Measurements from ENCODE around the gene OR2M2. TPM values are rescaled to one million over a fixed set of nuclear protein-coding genes. Genes with fewer than 3 reads are reported as not detected.

OR2M2 gene, protein sequence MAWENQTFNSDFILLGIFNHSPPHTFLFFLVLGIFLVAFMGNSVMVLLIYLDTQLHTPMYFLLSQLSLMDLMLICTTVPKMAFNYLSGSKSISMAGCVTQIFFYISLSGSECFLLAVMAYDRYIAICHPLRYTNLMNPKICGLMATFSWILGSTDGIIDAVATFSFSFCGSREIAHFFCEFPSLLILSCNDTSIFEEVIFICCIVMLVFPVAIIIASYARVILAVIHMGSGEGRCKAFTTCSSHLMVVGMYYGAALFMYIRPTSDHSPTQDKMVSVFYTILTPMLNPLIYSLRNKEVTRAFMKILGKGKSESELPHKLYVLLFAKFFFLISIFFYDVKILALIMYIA
- total RNA-seq (2014; rRNA removed; shearing (Covaris generic)): not detected in 2 replicates

DNA sequence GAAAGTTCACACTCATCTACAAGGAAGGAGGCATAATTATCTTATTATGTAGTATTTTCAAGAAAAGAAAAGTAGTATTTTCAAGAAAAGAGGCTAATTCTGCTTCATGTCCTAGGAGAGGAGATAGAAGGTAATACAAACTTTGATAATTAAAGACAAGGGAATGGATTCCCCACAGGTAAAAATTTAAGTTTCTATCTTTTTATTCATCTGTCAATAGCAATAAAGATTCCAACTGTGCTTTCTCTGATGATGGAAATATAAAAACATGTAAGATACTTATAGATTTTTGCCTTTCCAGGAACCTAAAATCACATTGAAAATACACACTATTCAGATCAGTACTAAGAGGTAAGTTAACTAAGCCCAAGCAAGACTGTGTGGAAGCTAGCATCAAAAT lies at the start of gene OR2M2:
TSS of gene OR2M2 (plus strand) at position 301 of the 400 bp plus-strand sequence. CDS start 5,165 bp downstream, outside the sequence.

DNA sequence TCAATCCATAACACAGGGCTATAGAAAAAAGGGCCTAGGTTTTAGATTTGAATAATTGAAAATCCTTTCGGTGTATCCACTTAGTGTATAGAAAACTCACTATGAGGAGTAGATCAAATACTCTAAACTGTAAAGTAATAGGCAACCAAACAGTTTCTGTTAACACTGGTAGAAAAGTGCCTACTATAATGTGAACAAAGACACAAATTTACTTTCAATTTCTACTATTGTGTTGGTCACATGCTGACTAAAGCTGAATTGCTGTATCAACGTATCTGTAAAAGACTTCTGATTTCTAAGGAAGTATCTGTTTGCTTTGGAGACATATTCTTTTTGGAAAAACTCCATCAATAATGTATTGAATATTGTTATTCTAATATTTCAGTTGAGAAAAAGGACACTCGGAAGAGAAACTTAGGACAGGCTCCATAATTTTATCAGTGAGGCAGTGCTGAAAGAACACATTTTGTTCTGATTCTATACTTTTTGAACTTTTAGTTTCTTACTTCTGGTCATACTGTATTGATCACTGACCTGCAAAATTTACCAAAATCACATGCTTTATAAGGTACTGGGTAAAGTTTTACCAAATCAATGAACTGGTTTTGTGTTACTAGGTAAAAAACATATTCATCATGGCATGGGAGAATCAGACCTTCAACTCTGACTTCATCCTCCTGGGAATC lies 30.0 kb upstream of the OR2M2 start, which contains the start of gene OR2M5:
TSS of gene OR2M5 (plus strand) at position 636 of the 686 bp plus-strand sequence. CDS start at position 636, 0 bp downstream.

DNA sequence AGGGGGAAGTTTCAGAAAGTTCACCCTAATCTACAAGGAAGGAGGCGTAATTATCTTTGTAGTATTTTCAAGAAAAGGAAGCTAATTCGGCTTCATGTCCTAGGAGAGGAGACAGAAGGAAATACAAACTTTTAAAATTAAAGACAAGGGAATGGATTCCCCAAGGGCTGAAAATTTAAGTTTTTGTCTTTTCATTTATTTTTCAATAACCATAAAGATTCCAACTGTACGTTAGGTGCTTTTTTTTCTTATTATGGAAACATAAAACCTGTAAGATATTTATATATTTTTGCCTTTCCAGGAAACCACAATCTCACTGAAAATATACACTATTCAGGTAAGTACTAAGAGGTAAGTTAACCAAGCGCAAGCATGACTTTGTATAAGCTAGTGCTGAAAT lies 22.3 kb downstream of the OR2M2 start, which contains the start of gene OR2M3:
TSS of gene OR2M3 (plus strand) at position 301 of the 400 bp plus-strand sequence. CDS start 5,803 bp downstream, outside the sequence.

Other genes starting within 250 kb of the OR2M2 start
- not detected in 2 replicates for gene OR2AJ1, start 249.9 kb upstream of the OR2M2 start, total RNA-seq (2014; rRNA removed; shearing (Covaris generic))
- not detected in 2 replicates for gene OR2L8, start 226.0 kb upstream of the OR2M2 start, total RNA-seq (2014; rRNA removed; shearing (Covaris generic))
- gene OR2AK2, start 209.6 kb upstream of the OR2M2 start, total RNA-seq (2014; rRNA removed; shearing (Covaris generic)): not detected in 2 replicates
- gene OR2L5, start 161.2 kb upstream of the OR2M2 start, total RNA-seq (2014; rRNA removed; shearing (Covaris generic)): 0.08 TPM in 1 of 2 replicates, not detected in the other
- gene OR2L2, start 144.8 kb upstream of the OR2M2 start, total RNA-seq (2014; rRNA removed; shearing (Covaris generic)): 0.04 and 0.29 TPM in 2 replicates
- gene OR2L3, start 128.0 kb upstream of the OR2M2 start, total RNA-seq (2014; rRNA removed; shearing (Covaris generic)): not detected in 2 replicates
- gene OR2L13, start 79.6 kb upstream of the OR2M2 start, total RNA-seq (2014; rRNA removed; shearing (Covaris generic)): not detected in 2 replicates
- not detected in 2 replicates for gene OR2M5, start 29.7 kb upstream of the OR2M2 start, total RNA-seq (2014; rRNA removed; shearing (Covaris generic))
- gene OR2M3, start 22.4 kb downstream of the OR2M2 start, total RNA-seq (2014; rRNA removed; shearing (Covaris generic)): under 0.01 TPM in 1 of 2 replicates, not detected in the other
- 0.08 TPM in 1 of 2 replicates, not detected in the other for gene OR2M4, start 56.6 kb downstream of the OR2M2 start, total RNA-seq (2014; rRNA removed; shearing (Covaris generic))
- 0.32 and 0.91 TPM in 2 replicates for gene OR2T33, start 103.2 kb downstream of the OR2M2 start, total RNA-seq (2014; rRNA removed; shearing (Covaris generic))
- gene OR2T12, start 128.6 kb downstream of the OR2M2 start, total RNA-seq (2014; rRNA removed; shearing (Covaris generic)): not detected in 2 replicates
- not detected in 2 replicates for gene OR2M7, start 149.7 kb downstream of the OR2M2 start, total RNA-seq (2014; rRNA removed; shearing (Covaris generic))
- gene OR14C36, start 174.0 kb downstream of the OR2M2 start, total RNA-seq (2014; rRNA removed; shearing (Covaris generic)): not detected in 2 replicates
- gene OR2T4, start 186.8 kb downstream of the OR2M2 start, total RNA-seq (2014; rRNA removed; shearing (Covaris generic)): not detected in 2 replicates
- gene OR2T6, start 200.9 kb downstream of the OR2M2 start, total RNA-seq (2014; rRNA removed; shearing (Covaris generic)): not detected in 2 replicates
- not detected in 2 replicates for gene OR2T1, start 228.2 kb downstream of the OR2M2 start, total RNA-seq (2014; rRNA removed; shearing (Covaris generic))